ENCODE data around the gene CLEC4A. TPM values are rescaled to one million over a fixed set of nuclear protein-coding genes. Genes with fewer than 3 reads are reported as not detected.
A peak's percentile ranks its signal among the peaks of the same experiment; 100 is the strongest.
"Not testable (repeated sequence)": the region's sequence is repeated elsewhere in the genome, so short reads cannot be mapped to it uniquely, and the experiment has no call there.

Gene CLEC4A
- 0.35 TPM for total RNA-seq
- long read RNA-seq, result 0 reads

- intact Hi-C loops (cut with DNase I), result no loop called here
- DNase-seq (ENCODE audit: low spot score), result no peak
These were observed at the start of gene CLEC4A for GRCh38 chr12:8123124-8123912. Gene CLEC4A (plus strand): TSS chr12:8123617. CDS start chr12:8123879, 262 bp downstream.

- DNase-seq (ENCODE audit: low spot score), result no peak
- intact Hi-C loops (cut with DNase I), result no loop called here
These were observed 47.5 kb upstream of the CLEC4A start for GRCh38 chr12:8075935-8076334.

GRCh38 chr12:8076366-8076765 lies 47.1 kb upstream of the CLEC4A start:
- no peak for DNase-seq (ENCODE audit: low spot score)
- intact Hi-C loops (cut with DNase I), result no loop called here

- intact Hi-C loops (cut with DNase I), result no loop called here
- DNase-seq (ENCODE audit: low spot score), result no peak
These were observed 46.2 kb upstream of the CLEC4A start for GRCh38 chr12:8077207-8077606.

- no peak for DNase-seq (ENCODE audit: low spot score)
- intact Hi-C loops (cut with DNase I), result no loop called here
These were observed 45.0 kb upstream of the CLEC4A start for GRCh38 chr12:8078398-8078797.

- intact Hi-C loops (cut with DNase I), result no loop called here
- DNase-seq (ENCODE audit: low spot score), result no peak
These were observed 44.5 kb upstream of the CLEC4A start for GRCh38 chr12:8078916-8079315.

GRCh38 chr12:8080120-8080519 lies 43.3 kb upstream of the CLEC4A start:
- intact Hi-C loops (cut with DNase I), result loop anchor here (2.0 kb wide), 1 partner anchor 47 kb away; the partner anchor contains the start of gene FOXJ2
- no peak for DNase-seq (ENCODE audit: low spot score)

- DNase-seq (ENCODE audit: low spot score), result no peak
- intact Hi-C loops (cut with DNase I), result loop anchor here (2.0 kb wide), 1 partner anchor 49 kb away; the partner anchor contains the start of gene FOXJ2
These were observed 42.0 kb upstream of the CLEC4A start for GRCh38 chr12:8081251-8081920.

- DNase-seq (ENCODE audit: low spot score), result no peak
- intact Hi-C loops (cut with DNase I), result no loop called here
These were observed 40.7 kb upstream of the CLEC4A start for GRCh38 chr12:8082808-8083100.

GRCh38 chr12:8084351-8084750 lies 39.1 kb upstream of the CLEC4A start:
- intact Hi-C loops (cut with DNase I); DNase-seq (ENCODE audit: low spot score): not testable (repeated sequence)

GRCh38 chr12:8087666-8088065 lies 35.8 kb upstream of the CLEC4A start:
- intact Hi-C loops (cut with DNase I), result no loop called here
- DNase-seq (ENCODE audit: low spot score), result no peak

- intact Hi-C loops (cut with DNase I), result no loop called here
- DNase-seq (ENCODE audit: low spot score), result no peak
These were observed 34.8 kb upstream of the CLEC4A start for GRCh38 chr12:8088574-8088973.

GRCh38 chr12:8089277-8089676 lies 34.1 kb upstream of the CLEC4A start:
- intact Hi-C loops (cut with DNase I); DNase-seq (ENCODE audit: low spot score): not testable (repeated sequence)

GRCh38 chr12:8089716-8090115 lies 33.7 kb upstream of the CLEC4A start:
- DNase-seq (ENCODE audit: low spot score), result no peak
- intact Hi-C loops (cut with DNase I), result no loop called here

- DNase-seq (ENCODE audit: low spot score), result no peak
- intact Hi-C loops (cut with DNase I), result no loop called here
These were observed 30.1 kb upstream of the CLEC4A start for GRCh38 chr12:8093291-8093690.

- DNase-seq (ENCODE audit: low spot score), result no peak
- intact Hi-C loops (cut with DNase I), result no loop called here
These were observed 27.0 kb upstream of the CLEC4A start for GRCh38 chr12:8096281-8096915.

GRCh38 chr12:8099235-8099634 lies 24.2 kb upstream of the CLEC4A start:
- DNase-seq (ENCODE audit: low spot score), result no peak
- intact Hi-C loops (cut with DNase I), result no loop called here

- peak; percentile 82 for DNase-seq (ENCODE audit: low spot score)
- intact Hi-C loops (cut with DNase I), result loop anchor here (10.0 kb wide), 2 partner anchors 126 to 286 kb away; no protein-coding TSS in a partner anchor
These were observed 14.5 kb upstream of the CLEC4A start for GRCh38 chr12:8108808-8109398.

GRCh38 chr12:8113117-8113516 lies 10.3 kb upstream of the CLEC4A start:
- DNase-seq (ENCODE audit: low spot score); intact Hi-C loops (cut with DNase I): not testable (repeated sequence)

GRCh38 chr12:8120072-8120713 lies 3.2 kb upstream of the CLEC4A start:
- intact Hi-C loops (cut with DNase I), result no loop called here

More at GRCh38 chr12:8120072-8120713, 3.2 kb upstream of the CLEC4A start:
- DNase-seq (ENCODE audit: low spot score), result no peak

All from cardiac septum (tissue), 1 donor.